NCI-H1417 (cell line): ENCODE measurements around the gene DCTD.

Experiments
- DNase-seq, 3 experiments: peaks; one replicate each; lab custom pipeline; 2025; lab: John Stamatoyannopoulos, UW

Gene DCTD

DNA sequence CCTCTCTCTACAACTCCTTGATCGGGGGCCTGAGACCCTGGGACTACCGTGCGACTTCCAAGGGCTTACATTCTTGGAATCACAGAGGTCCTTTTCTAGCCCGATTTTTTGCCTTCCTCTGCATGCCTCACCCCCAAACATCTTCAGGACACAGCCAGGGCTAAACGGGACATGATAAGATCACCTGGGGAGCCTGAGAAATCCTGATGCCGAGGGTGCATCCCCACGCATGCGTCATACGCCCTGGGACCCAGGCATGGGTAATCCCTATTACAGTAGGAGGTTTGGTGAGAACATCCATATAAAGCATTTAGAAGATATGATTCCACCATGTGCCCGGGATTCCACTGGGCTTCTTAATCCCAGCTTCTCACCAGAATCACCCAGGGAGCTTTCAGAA is 77.1 kb downstream of the DCTD start:
- DNase-seq, result no peak
